H1 (cell line): ENCODE measurements around the gene SBDS. TPM values are rescaled to one million over a fixed set of nuclear protein-coding genes. Genes with fewer than 3 reads are reported as not detected.
"Not testable (repeated sequence)": the region's sequence is repeated elsewhere in the genome, so short reads cannot be mapped to it uniquely, and the experiment has no call there.

Experiments
- CTCF ChIA-PET: fragments of 300-600 bp; sonication (Branson Sonifier 250); formaldehyde crosslinking; loops from one replicate; lab custom pipeline; 2021; ENCODE audit not compliant: partially characterized antibody; lab: Charles Lee
- POLR2A ChIA-PET: fragments of 300-600 bp; sonication (Branson Sonifier 250); formaldehyde crosslinking; loops from one replicate; lab custom pipeline; 2021; ENCODE audit warnings: inconsistent platforms; ENCODE audit not compliant: partially characterized antibody; lab: Charles Lee
- DNase-seq, 2 experiments: peaks; one replicate each; pipeline versions ENCODE4 v3.0.0 to v3.0.0-alpha.2; 2010 to 2022; ENCODE audit warnings: low spot score in 2 of 2, low read depth in 1 of 2, mixed read lengths in 1 of 2
- FAIRE-seq: peaks from 2 replicates; lab custom pipeline; 2011; peaks lifted over from hg19 to GRCh38; lab: Jason Lieb, UNC
- H2AFZ ChIP-seq: 2 replicates; pipeline ENCODE4 v1.8.1; 2012; ENCODE audit warnings: low read length, inconsistent platforms
- H2AK5ac ChIP-seq: 2 replicates; pipeline ENCODE4 v1.6.1; 2013; ENCODE audit warnings: low read depth, low read length
- H2BK120ac ChIP-seq: replicated peaks from 2 replicates; pipeline ENCODE3; 2013; ENCODE audit warnings: low read depth, low read length, inconsistent platforms
- H2BK12ac ChIP-seq: 2 replicates; pipeline ENCODE4 v1.6.1; 2013; ENCODE audit warnings: low read depth, low read length
- H2BK15ac ChIP-seq: 2 replicates; pipeline ENCODE4 v1.6.1; 2013; ENCODE audit warnings: low read length
- H2BK20ac ChIP-seq: 2 replicates; pipeline ENCODE4 v1.6.1; 2013; ENCODE audit warnings: low read length
- H2BK5ac ChIP-seq: 2 replicates; pipeline ENCODE4 v1.6.1; 2013; ENCODE audit warnings: low read depth, low read length
- H3K14ac ChIP-seq: 2 replicates; pipeline ENCODE4 v1.6.1; 2013; ENCODE audit warnings: inconsistent platforms; ENCODE audit not compliant: insufficient read length
- H3K18ac ChIP-seq: 2 replicates; pipeline ENCODE4 v1.6.1; 2013; ENCODE audit warnings: low read length; ENCODE audit errors: extremely low read depth
- H3K23ac ChIP-seq: 2 replicates; pipeline ENCODE4 v1.6.1; 2013; ENCODE audit warnings: inconsistent platforms; ENCODE audit not compliant: insufficient read length
- H3K23me2 ChIP-seq: 2 replicates; pipeline ENCODE4 v1.6.1; 2013; ENCODE audit warnings: low read depth, low read length
- H3K27ac ChIP-seq: 2 replicates; pipeline ENCODE4 v1.6.1; 2011; ENCODE audit warnings: low read depth, low read length, inconsistent platforms
- H3K27me3 ChIP-seq, 4 experiments: replicated peaks in 1 of 4; 1 replicate in 1 of 4; 2 replicates in 3 of 4; pipeline versions ENCODE4 v1.6.1 to v1.8.1; 2011 to 2013; ENCODE audit warnings: low read length in 3 of 4, mild to moderate bottlenecking in 3 of 4, inconsistent platforms in 2 of 4, mixed read lengths in 2 of 4, moderate library complexity in 1 of 4; ENCODE audit not compliant: control insufficient read depth in 3 of 4, insufficient read depth in 3 of 4; ENCODE audit errors: extremely low read depth in 1 of 4
- H3K36me3 ChIP-seq, 4 experiments: 2 replicates each; pipeline versions ENCODE4 v1.6.1 to v1.8.1; 2011 to 2013; ENCODE audit warnings: mild to moderate bottlenecking in 4 of 4, low read length in 3 of 4, moderate library complexity in 2 of 4, control low read depth in 1 of 4, inconsistent platforms in 1 of 4; ENCODE audit not compliant: insufficient read depth in 4 of 4, control insufficient read depth in 2 of 4
- H3K4ac ChIP-seq: replicated peaks from 2 replicates; pipeline ENCODE3; 2013; ENCODE audit warnings: low read length, low read depth, mixed read lengths, inconsistent platforms; ENCODE audit not compliant: insufficient read length
- H3K4me1 ChIP-seq, 4 experiments: replicated peaks in 1 of 4; 1 replicate in 1 of 4; 2 replicates in 3 of 4; pipeline versions ENCODE4 v1.6.1 to v1.8.1; 2011 to 2013; ENCODE audit warnings: low read length in 3 of 4, inconsistent platforms in 2 of 4, mixed read lengths in 1 of 4; ENCODE audit not compliant: insufficient read depth in 4 of 4, control insufficient read depth in 3 of 4
- H3K4me2 ChIP-seq, 2 experiments: 2 replicates each; pipeline versions ENCODE4 v1.6.1 to v1.8.1; 2011 to 2013; ENCODE audit warnings: low read depth in 2 of 2, low read length in 2 of 2, control low read depth in 1 of 2, inconsistent platforms in 1 of 2, mild to moderate bottlenecking in 1 of 2; ENCODE audit not compliant: insufficient read depth in 1 of 2
- H3K4me3 ChIP-seq, 4 experiments: fragments of 200-600, 300-600 bp in 1 of 4; sonication (generic), shearing (Covaris generic), sonication (Bioruptor Twin) in 1 of 4; 2 replicates each; pipeline versions ENCODE4 v1.5.1 to v1.8.1; 2011 to 2016; ENCODE audit warnings: low read length in 4 of 4, low read depth in 3 of 4, control low read depth in 2 of 4, inconsistent platforms in 2 of 4, mild to moderate bottlenecking in 2 of 4, mixed read lengths in 1 of 4, moderate library complexity in 1 of 4; ENCODE audit not compliant: insufficient read depth in 2 of 4; ENCODE audit errors: extremely low read depth in 1 of 4
- H3K56ac ChIP-seq: replicated peaks from 2 replicates; pipeline ENCODE3; 2013; ENCODE audit warnings: low read depth, mild to moderate bottlenecking, mixed read lengths, low read length, inconsistent platforms; ENCODE audit not compliant: insufficient read length
- H3K79me1 ChIP-seq: 2 replicates; pipeline ENCODE4 v1.6.1; 2013; ENCODE audit warnings: low read depth, low read length, control low read depth
- H3K79me2 ChIP-seq, 2 experiments: 2 replicates each; pipeline versions ENCODE4 v1.6.1 to v1.8.1; 2012 to 2013; ENCODE audit warnings: low read length in 2 of 2, mild to moderate bottlenecking in 2 of 2, inconsistent platforms in 1 of 2; ENCODE audit not compliant: insufficient read depth in 2 of 2, control insufficient read depth in 1 of 2
- H3K9ac ChIP-seq, 4 experiments: replicated peaks in 1 of 4; 1 replicate in 1 of 4; 2 replicates in 3 of 4; pipeline versions ENCODE4 v1.6.1 to v1.8.1; 2011 to 2013; ENCODE audit warnings: low read depth in 3 of 4, low read length in 3 of 4, control low read depth in 2 of 4, mild to moderate bottlenecking in 2 of 4, moderate library complexity in 2 of 4, inconsistent platforms in 1 of 4; ENCODE audit errors: extremely low read depth in 1 of 4
- H3K9me3 ChIP-seq, 2 experiments: 2 replicates each; pipeline versions ENCODE4 v1.6.1 to v1.8.1; 2012 to 2013; ENCODE audit warnings: mild to moderate bottlenecking in 2 of 2, moderate library complexity in 2 of 2, control low read depth in 1 of 2, inconsistent platforms in 1 of 2, low read depth in 1 of 2, low read length in 1 of 2, mixed read lengths in 1 of 2; ENCODE audit not compliant: insufficient read depth in 2 of 2
- H4K20me1 ChIP-seq, 2 experiments: replicated peaks in 1 of 2; 2 replicates each; pipeline versions ENCODE3 to v1.8.1; 2011 to 2013; ENCODE audit warnings: inconsistent platforms in 2 of 2, low read length in 2 of 2, mild to moderate bottlenecking in 1 of 2; ENCODE audit not compliant: insufficient read depth in 2 of 2, control insufficient read depth in 1 of 2
- H4K5ac ChIP-seq: 2 replicates; pipeline ENCODE4 v1.6.1; 2013; ENCODE audit warnings: low read length, low read depth, mixed read lengths, inconsistent platforms; ENCODE audit not compliant: insufficient read length
- H4K8ac ChIP-seq: 2 replicates; pipeline ENCODE4 v1.8.0; 2013; ENCODE audit warnings: mild to moderate bottlenecking, moderate library complexity, low read length, inconsistent platforms; ENCODE audit not compliant: insufficient read depth; ENCODE audit errors: extremely low read depth
- H4K91ac ChIP-seq: replicated peaks from 2 replicates; pipeline ENCODE3; 2013; ENCODE audit warnings: low read length, mixed read lengths, inconsistent platforms; ENCODE audit not compliant: insufficient read length
- MAFK ChIP-seq: IDR thresholded peaks from 2 replicates; pipeline ENCODE4 v1.6.1; 2012; ENCODE audit warnings: low read depth, mild to moderate bottlenecking, improper control_type of control experiment, low read length
- SUZ12 ChIP-seq: fragments of 200-600 bp; sonication (generic); IDR thresholded peaks from 2 replicates; pipeline ENCODE4 v1.6.1; 2012; ENCODE audit warnings: mild to moderate bottlenecking, inconsistent platforms, low read length, moderate library complexity, mixed read lengths
- WGBS, 2 experiments: shearing (Covaris generic) in 1 of 2; methylation state at CpG; one replicate each; pipeline versions ENCODE4 v1.1.6 to v1.1.7; 2013 to 2015; ENCODE audit warnings: low lambda C conversion rate in 2 of 2, mixed read lengths in 2 of 2, inconsistent platforms in 1 of 2, low coverage in 1 of 2, missing lambda C conversion rate in 1 of 2; ENCODE audit not compliant: insufficient replicate concordance in 2 of 2, insufficient coverage in 1 of 2, insufficient read length in 1 of 2; ENCODE audit errors: extremely low coverage in 1 of 2, missing lambda C conversion rate in 1 of 2; 5-methylcytosine and 5-hydroxymethylcytosine counted together
- polyA plus RNA-seq, 7 experiments: library from polyadenylated mRNA; depleted of rRNA in 3 of 7; stranded (reverse) in 5 of 7; unstranded in 2 of 7; fragments of >200 nt in 5 of 7; fragments of 200-250 nt in 2 of 7; gene quantifications; 1 replicate in 5 of 7; 2 replicates in 1 of 7; 4 replicates in 1 of 7; pipeline versions ENCODE4 v1.2.1 to v1.2.3, GENCODE V29; 2011 to 2013; ENCODE audit warnings: missing spikeins in 2 of 7, mixed read lengths in 2 of 7
- total RNA-seq: library from RNA; stranded (reverse); fragmentation: NEBNext Ultra II Directional; extraction: Animal tissue kit (Norgen Biotek cat#: 25700); gene quantifications from 2 replicates; pipeline ENCODE4 v1.2.1, GENCODE V29; 2021

SBDS gene
- total and polyA plus RNA-seq, 2 of the 8 experiments (the other 6 are each of a cell fraction or from before 2014, with no cell fraction given) = 8.2 to 27.5 TPM

GRCh38 chr7:67018940-67019339, 23.6 kb upstream of the SBDS start (continued):
- TF ChIP-seq SUZ12 (no peak), MAFK (no peak)

- H3K79me1 ChIP-seq, H4K5ac ChIP-seq, H2BK15ac ChIP-seq, H3K9ac ChIP-seq, H3K56ac ChIP-seq, POLR2A ChIA-PET, H2BK5ac ChIP-seq, H2AK5ac ChIP-seq, H2AFZ ChIP-seq, H2BK120ac ChIP-seq, H2BK20ac ChIP-seq, H3K14ac ChIP-seq, H3K27me3 ChIP-seq, H3K18ac ChIP-seq, H2BK12ac ChIP-seq, H4K8ac ChIP-seq, CTCF ChIA-PET, H4K91ac ChIP-seq, H3K23ac ChIP-seq, H4K20me1 ChIP-seq, H3K9me3 ChIP-seq, H3K4me3 ChIP-seq, DNase-seq, FAIRE-seq, H3K4me1 ChIP-seq, H3K79me2 ChIP-seq, H3K27ac ChIP-seq, H3K4ac ChIP-seq, H3K4me2 ChIP-seq, H3K23me2 ChIP-seq: not testable (repeated sequence)
- 88% methylated on average over 8 of the region's 8 CpGs; no CpG with 5 or more reads in 1 of the 2 experiments for WGBS, 2 experiments
- H3K36me3 ChIP-seq = peaks cover 7 to 37% (median 15%) of the 10 kb centered on the region in 4 experiments; a peak in 6 of 8 replicates
Measured at GRCh38 chr7:67017971-67018370, 22.6 kb upstream of the SBDS start.
